Hematopoietic multipotent progenitor cell treated with erythropoietin and hydrocortisone succinate and interleukin-3 and kit ligand, for 6 days (in vitro differentiated cells): Measurements from ENCODE around the gene CPNE1.
"Not testable (repeated sequence)": the region's sequence is repeated elsewhere in the genome, so short reads cannot be mapped to it uniquely, and the experiment has no call there.

ENCODE experiments used
- DNase-seq: peaks from one replicate; pipeline ENCODE4 v3.0.0-alpha.2; 2015

CPNE1 gene

GRCh38 chr20:35697696-35698297, 33.1 kb upstream of the CPNE1 start:
- no peak for DNase-seq

GRCh38 chr20:35695978-35696377, 31.3 kb upstream of the CPNE1 start:
- DNase-seq, result no peak

- DNase-seq, result no peak
Observed at GRCh38 chr20:35695245-35695749, 30.6 kb upstream of the CPNE1 start.

DNA sequence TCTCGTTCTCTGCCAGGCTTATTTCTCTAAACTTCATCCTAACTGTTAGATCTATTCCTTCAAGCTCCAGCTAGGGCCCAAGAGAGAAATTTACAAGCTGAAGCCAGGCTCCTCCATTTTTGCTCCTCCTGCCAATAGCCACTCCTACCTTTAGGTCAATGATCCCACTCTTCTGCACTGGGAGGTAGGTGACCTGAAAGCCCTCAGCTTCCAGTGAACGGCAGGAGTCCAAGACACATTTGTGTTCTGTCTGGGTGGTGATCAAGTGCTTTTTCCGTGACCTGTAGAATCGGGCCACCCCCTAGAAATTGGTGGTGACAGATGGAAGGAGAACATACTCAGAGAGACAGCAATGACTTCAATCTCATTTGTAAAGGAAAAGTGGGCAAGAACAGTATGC, 25.6 kb upstream of the CPNE1 start:
- DNase-seq, result no peak

DNA sequence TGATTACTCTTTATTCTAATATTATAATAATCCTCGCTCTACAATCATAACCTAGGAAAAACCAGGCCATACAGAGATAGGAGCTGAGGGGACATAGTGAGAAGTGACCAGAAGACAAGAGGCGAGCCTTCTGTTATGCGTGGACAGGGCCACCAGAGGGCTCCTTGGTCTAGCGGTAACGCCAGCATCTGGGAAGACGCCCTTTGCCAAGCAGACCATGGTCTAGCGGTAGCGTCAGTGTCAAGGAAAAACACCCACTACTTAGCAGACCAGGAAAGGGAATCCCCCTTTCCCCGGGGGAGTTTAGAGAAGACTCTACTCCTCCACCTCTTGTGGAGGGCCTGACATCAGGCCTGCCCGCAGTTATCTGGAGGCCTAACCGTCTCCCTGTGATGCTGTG, 22.2 kb upstream of the CPNE1 start:
- DNase-seq, result peak; percentile 33

- DNase-seq, result not testable (repeated sequence)
Observed at GRCh38 chr20:35685368-35685767, 20.7 kb upstream of the CPNE1 start.

- no peak for DNase-seq
Observed at GRCh38 chr20:35681960-35682359, 17.3 kb upstream of the CPNE1 start.

- DNase-seq, result peak; percentile 52
Observed at GRCh38 chr20:35680452-35681183, 15.9 kb upstream of the CPNE1 start.

GRCh38 chr20:35674921-35675320, 10.2 kb upstream of the CPNE1 start:
- no peak for DNase-seq

DNA sequence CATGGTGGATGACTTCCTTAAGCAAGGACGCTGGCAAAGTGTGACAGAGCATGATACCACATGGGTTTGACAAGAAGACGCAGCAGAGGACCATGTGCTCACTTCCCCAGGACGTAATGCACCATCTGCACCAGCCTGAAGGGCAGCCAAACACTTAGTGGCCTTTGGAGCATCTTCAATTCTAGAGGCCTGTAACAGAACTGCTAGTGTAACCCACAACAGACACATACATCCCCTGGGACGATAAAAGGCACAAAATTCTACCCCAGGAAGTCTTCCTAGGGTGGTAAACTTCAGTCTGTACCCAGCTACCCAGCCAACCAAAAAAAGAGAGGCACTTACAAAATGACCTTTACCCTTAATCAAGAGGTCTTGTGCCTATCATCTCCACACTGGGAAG, 9.2 kb upstream of the CPNE1 start:
- DNase-seq, result no peak

DNA sequence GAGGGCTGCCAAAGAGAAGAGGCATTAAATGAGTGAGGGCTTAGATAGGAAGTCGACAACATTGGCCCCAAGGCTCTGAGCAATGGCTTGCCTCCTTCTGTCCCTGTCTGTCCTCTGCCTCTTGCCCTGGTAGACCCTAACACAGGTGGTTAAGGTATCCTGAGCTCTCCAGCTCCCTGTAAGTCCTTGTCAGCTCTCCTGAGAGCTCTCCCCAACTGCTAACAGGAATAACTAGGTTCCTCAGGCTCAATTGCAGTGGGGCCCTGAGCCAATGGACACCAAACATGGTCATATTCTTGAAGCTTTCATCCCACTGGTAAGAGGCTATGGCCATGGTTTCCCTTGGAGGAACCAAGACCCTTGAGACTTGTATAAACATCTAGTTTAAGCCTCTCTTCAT, 5.0 kb upstream of the CPNE1 start:
- no peak for DNase-seq

- DNase-seq, result no peak
Observed at GRCh38 chr20:35669221-35669620, 4.5 kb upstream of the CPNE1 start.

- no peak for DNase-seq
Observed at GRCh38 chr20:35665949-35666288, 1.2 kb upstream of the CPNE1 start.

DNA sequence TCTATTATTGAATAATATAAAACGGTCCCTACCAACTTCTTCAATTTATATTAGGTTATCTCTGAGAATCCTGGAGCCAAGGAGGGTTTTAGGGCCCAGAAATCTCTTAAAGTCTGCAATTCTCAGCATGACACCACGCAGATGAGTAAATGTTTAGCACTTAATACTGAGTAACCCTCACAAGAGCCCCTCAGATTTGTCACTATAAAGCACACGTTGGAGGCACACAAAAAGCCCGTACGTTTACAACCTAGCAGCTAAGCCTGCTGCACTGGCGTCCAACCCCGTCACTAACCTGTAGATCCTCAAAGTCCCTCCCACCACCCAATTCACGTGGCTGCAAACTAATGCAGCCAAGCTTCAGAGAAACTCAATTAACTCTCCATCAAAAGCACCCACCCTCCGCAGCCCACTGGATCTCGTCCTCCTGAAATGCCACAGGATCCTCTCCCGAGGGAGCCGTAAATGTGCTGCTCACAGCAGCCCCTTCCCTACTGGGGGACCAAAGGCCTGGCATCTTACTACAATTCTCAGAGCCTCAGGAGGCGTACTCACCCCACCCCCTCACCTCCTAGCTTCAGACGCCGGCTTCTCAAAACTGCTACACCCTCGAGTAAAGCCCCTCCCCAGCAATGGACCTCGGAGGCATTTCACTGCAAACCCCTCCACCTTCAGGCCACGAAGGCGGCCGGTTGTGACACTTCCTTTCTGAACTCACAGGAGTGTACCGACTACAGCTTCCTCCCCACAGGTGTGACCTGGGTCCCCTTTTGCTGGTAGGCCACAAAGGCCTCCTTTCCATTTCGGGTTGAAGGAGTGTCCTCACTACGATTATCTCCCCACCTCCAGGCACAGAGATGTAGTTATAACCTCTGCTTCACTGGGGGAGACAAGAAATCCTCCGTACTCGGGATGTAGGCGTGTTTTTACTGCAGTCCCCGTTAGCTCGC, 909 bp downstream of the CPNE1 start:
- peak; percentile 68 for DNase-seq

DNA sequence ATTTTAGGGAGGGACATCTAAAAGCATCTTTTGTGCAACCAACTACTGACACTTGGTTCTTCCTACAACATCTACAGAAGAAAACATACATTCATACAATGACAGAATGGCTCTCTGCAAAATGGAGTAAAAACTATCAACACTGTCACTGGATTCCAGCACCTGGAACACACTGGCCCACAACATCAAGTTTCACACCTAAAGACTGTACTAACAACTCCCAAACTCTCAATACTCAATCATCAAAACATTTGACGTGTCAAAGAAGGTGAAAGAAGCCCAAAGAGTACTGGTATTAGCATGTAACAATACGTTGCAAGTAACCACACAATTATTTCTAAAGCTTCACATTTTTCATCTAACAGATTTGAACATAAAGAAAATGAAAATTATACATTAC, 2.1 kb downstream of the CPNE1 start:
- DNase-seq, result no peak

DNA sequence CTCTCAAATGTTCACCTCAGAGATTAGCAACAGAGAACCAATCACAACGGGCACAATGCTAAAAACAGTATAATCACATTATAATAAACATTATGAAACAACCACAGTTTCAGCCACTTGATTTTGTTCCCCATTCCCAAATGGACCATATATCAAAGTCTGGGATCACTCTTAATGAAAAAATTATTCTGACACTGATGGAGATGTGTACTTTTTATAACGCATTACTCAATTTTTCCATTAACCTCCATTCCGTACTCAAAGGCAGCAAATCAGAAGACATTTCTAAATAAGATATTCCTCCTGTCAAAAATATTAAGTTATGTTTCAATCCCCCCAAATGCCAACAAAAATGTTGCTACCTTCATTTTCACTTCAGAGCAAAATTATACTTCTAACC, 2.8 kb downstream of the CPNE1 start:
- no peak for DNase-seq

GRCh38 chr20:35661053-35661452, 3.6 kb downstream of the CPNE1 start:
- no peak for DNase-seq

DNA sequence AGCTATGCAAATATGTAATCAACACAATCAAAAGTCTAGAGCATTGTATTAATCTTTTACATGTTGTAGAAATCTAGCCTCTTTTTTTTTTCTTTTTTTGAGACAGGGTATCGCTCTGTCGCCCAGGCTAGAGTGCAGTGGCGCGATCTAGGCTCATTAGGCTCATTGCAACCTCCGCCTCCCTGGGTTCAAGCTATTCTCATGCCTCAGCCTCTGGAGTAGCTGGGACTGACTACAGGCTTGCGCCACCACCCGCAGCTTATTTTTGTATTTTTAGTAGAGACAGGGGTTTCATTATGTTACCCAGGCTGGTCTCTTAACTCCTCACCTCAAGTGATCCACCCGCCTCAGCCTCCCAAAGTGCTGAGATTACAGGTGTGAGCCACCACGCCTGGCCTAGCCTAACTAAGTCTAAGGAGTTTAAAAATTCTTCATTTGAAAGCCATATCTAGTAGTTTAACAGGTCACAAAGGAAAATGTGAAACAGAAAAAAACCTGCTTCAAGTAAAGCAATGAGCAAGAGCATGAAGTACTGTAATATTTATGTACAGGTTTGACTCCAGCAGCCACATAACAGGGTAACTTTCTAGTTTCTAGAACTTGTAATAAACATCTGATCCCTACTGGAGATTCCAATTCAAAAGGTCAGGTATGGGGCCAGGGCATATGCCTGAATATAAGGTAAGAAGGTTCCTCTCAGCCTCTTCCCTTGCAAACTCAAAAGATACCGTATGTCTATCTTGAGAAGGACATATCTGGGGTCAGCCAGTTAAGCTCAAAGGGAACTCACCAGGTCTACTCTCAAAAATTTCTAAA, 4.4 kb downstream of the CPNE1 start:
- DNase-seq, result no peak

DNA sequence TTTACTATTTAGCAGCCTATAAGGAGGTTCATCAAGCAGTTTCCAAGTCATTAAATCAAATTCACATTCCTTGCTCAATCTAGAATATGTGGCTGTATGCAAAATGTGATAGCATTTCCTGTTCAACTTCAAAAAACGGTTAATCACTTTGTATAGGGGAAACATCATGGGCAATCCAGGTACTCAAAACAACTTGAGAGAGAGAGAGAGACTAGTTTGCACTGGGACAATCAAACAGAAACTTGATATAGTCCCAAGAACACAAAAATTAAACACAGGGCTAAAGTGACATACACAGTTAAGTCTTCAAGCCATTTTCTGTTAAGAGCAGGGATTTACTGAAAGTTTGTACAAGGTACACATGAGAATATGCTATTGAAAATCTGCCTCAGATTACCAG, 7.4 kb downstream of the CPNE1 start:
- DNase-seq, result no peak

GRCh38 chr20:35654415-35654814, 10.3 kb downstream of the CPNE1 start:
- no peak for DNase-seq

DNA sequence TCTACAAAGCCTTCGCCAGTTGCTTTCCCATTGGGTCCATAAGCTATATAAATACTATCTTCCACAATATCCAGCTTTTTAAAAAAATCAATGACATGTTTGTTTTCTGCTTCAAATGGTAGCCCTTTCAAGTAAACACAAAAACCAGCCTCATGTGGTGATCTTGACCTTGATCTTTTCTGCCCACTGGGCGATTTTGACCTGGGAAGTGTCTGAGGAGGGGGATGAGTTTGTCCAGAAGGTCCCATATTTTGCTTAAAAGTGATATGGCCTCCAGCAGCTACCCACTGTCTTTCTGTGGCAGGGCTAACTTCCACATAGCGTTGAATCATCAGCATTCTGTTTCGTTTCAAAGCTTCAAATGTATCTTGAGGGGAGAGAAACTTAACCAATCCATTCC, 10.8 kb downstream of the CPNE1 start:
- DNase-seq, result no peak

DNA sequence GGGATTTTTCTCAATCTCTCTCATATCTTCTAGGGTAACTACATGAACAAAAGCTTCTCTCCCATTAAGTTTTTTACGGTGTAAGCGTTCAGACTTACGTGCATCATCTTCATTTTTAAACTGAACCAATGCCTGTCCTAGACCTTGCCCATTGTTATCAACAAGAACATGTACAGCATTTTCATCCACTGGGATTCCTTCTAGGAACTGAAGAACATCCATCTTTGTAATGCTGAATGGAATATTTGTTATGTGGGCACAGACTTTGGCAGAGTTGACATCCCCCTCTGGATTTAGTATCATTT, 11.3 kb downstream of the CPNE1 start:
- DNase-seq, result no peak
